OCI-LY3 (cell line): ENCODE data around the gene CHST4.

Experiments
- H2AFZ ChIP-seq: fragments of 200-600, 300-600 bp; shearing (Covaris generic); 2 replicates; pipeline ENCODE4 v1.6.0; 2014; ENCODE audit warnings: antibody characterized with exemption, low read depth, low read length
- H3K27ac ChIP-seq: fragments of 200-600, 300-600 bp; sonication (generic); 2 replicates; pipeline ENCODE4 v1.5.1; 2014; ENCODE audit warnings: mild to moderate bottlenecking, low read length, moderate library complexity, mixed read lengths
- H3K27me3 ChIP-seq: fragments of 200-600, 300-600 bp; sonication (generic); 2 replicates; pipeline ENCODE4 v1.6.1; 2014; ENCODE audit warnings: low read depth, low read length, mixed read lengths
- H3K36me3 ChIP-seq: fragments of 200-600, 300-600 bp; sonication (generic); replicated peaks from 2 replicates; pipeline ENCODE3; 2014; ENCODE audit warnings: low read depth, low read length, mixed read lengths
- H3K4me1 ChIP-seq: fragments of 300-600, 200-600 bp; sonication (generic); 2 replicates; pipeline ENCODE4 v1.6.1; 2014; ENCODE audit warnings: low read length, mixed read lengths
- H3K4me2 ChIP-seq: fragments of 200-600, 300-600 bp; sonication (generic); 2 replicates; pipeline ENCODE4 v1.6.1; 2014; ENCODE audit warnings: low read length, mixed read lengths
- H3K4me3 ChIP-seq: fragments of 300-600, 200-600 bp; sonication (generic); 2 replicates; pipeline ENCODE4 v1.5.1; 2014; ENCODE audit warnings: antibody characterized with exemption, mild to moderate bottlenecking, low read length, moderate library complexity
- H3K79me2 ChIP-seq: fragments of 300-600, 200-600 bp; shearing (Covaris generic); 2 replicates; pipeline ENCODE4 v1.6.1; 2014; ENCODE audit warnings: mild to moderate bottlenecking, low read length, mixed read lengths
- H3K9ac ChIP-seq: fragments of 300-600, 200-600 bp; shearing (Covaris generic); 2 replicates; pipeline ENCODE4 v1.6.0; 2014; ENCODE audit warnings: mild to moderate bottlenecking, low read length, moderate library complexity
- H3K9me3 ChIP-seq: fragments of 200-600, 300-600 bp; shearing (Covaris generic); 2 replicates; pipeline ENCODE4 v1.6.1; 2014; ENCODE audit warnings: low read length, mixed read lengths; ENCODE audit not compliant: insufficient read depth
- H4K20me1 ChIP-seq: fragments of 200-600, 300-600 bp; sonication (generic); 2 replicates; pipeline ENCODE4 v1.6.1; 2016; ENCODE audit warnings: low read length, mixed read lengths; ENCODE audit not compliant: insufficient read depth
- EZH2phosphoT487 ChIP-seq: fragments of 200-600 bp; shearing (Covaris generic); IDR thresholded peaks from 2 replicates; pipeline ENCODE4 v1.6.1; 2018; ENCODE audit warnings: antibody characterized with exemption, mixed run types, low read depth
- TF ChIP-seq, protein P1 (sequence below): fragments of 200-600, 300-600 bp; sonication (generic); IDR thresholded peaks from 2 replicates; pipeline ENCODE4 v1.5.1; 2014; ENCODE audit warnings: antibody characterized with exemption, low read length, low read depth

The CHST4 gene

DNA sequence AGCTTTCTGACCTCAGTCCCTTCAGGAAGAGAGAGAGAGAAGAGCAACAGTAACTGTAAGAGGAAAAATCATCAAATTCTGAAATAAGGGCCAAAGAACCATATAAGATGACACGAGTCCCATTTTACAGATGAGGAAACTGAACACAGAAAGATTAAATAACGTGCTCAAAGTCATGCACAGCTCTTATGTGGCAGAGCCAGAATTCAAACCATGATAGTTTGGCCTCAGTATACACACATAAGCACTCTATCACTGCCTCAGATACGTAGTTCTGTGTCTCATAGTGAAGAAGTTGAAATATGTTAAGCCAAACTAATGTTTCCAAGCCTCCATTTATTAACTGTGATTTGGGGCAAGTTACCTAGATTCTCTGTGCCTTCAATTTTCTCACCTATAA is 35.2 kb upstream of the CHST4 start:
- no peaks in the 10 kb centered on the region for H3K9me3 ChIP-seq
- H3K79me2 ChIP-seq: no peaks in the 10 kb centered on the region
- no peaks in the 10 kb centered on the region for H3K36me3 ChIP-seq
- TF ChIP-seq EZH2phosphoT487: no peak
- TF ChIP-seq, protein P1, sequence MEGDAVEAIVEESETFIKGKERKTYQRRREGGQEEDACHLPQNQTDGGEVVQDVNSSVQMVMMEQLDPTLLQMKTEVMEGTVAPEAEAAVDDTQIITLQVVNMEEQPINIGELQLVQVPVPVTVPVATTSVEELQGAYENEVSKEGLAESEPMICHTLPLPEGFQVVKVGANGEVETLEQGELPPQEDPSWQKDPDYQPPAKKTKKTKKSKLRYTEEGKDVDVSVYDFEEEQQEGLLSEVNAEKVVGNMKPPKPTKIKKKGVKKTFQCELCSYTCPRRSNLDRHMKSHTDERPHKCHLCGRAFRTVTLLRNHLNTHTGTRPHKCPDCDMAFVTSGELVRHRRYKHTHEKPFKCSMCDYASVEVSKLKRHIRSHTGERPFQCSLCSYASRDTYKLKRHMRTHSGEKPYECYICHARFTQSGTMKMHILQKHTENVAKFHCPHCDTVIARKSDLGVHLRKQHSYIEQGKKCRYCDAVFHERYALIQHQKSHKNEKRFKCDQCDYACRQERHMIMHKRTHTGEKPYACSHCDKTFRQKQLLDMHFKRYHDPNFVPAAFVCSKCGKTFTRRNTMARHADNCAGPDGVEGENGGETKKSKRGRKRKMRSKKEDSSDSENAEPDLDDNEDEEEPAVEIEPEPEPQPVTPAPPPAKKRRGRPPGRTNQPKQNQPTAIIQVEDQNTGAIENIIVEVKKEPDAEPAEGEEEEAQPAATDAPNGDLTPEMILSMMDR: no peak
- H3K4me2 ChIP-seq: no peak overlapping the region
- no peak overlapping the region for H2AFZ ChIP-seq
- H3K27ac ChIP-seq: no peak overlapping the region
- H3K9ac ChIP-seq: no peak overlapping the region
- no peaks in the 10 kb centered on the region for H3K27me3 ChIP-seq
- no peaks in the 10 kb centered on the region; the same call in 1 of the 2 replicates for H3K4me1 ChIP-seq
- no peaks in the 10 kb centered on the region for H4K20me1 ChIP-seq
- no peak overlapping the region for H3K4me3 ChIP-seq

DNA sequence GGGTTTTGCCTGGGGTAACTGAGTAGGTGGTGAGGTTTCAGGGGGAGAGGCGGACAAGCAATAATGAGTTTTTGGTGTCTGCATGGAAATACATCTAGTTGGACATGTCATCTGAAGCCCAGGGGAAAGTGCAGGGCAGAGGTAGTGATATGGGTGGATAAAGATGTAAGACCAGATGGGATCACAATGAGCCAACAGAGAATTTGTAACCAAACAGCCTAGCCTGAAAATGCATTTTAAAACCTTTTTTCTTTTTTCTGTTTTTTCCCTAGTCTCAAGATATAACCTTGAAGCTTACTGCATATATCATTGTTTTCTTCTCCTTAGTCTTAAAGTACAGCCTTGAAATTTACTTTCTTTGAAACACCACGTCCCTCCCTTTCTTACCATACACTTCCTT is 33.4 kb upstream of the CHST4 start:
- H3K4me3 ChIP-seq: no peak overlapping the region
- no peak overlapping the region for H3K27ac ChIP-seq
- no peak overlapping the region for H2AFZ ChIP-seq
- no peak overlapping the region for H3K4me2 ChIP-seq
- no peaks in the 10 kb centered on the region for H3K9me3 ChIP-seq
- no peaks in the 10 kb centered on the region for H3K27me3 ChIP-seq
- H3K36me3 ChIP-seq: no peaks in the 10 kb centered on the region
- H3K79me2 ChIP-seq: no peaks in the 10 kb centered on the region
- TF ChIP-seq EZH2phosphoT487: no peak
- TF ChIP-seq, protein P1: no peak
- no peak overlapping the region for H3K9ac ChIP-seq
- H3K4me1 ChIP-seq: no peaks in the 10 kb centered on the region
- no peaks in the 10 kb centered on the region for H4K20me1 ChIP-seq

DNA sequence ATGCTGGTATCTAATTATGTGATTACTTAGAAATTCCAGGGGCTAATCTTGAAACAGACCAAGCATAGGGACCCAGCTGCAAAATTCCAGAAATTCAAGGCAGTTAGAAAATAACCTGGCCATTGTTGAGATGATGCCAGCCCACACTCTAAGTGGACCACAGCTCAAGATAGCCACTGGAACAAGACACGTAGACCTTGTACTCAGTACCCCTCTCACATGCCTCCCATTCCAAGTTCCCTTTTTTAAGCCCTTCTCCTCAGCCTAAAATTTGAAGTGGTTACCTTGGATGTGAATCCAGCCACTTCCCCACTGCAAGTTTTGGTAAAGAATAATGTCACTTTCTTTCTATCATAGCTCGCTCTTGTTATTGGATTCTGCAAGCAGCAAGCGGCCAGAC is 33.0 kb upstream of the CHST4 start:
- no peaks in the 10 kb centered on the region for H4K20me1 ChIP-seq
- no peaks in the 10 kb centered on the region for H3K36me3 ChIP-seq
- H3K4me1 ChIP-seq: no peaks in the 10 kb centered on the region
- H3K9me3 ChIP-seq: no peaks in the 10 kb centered on the region
- no peak overlapping the region for H3K4me2 ChIP-seq
- H2AFZ ChIP-seq: no peak overlapping the region
- TF ChIP-seq, protein P1: no peak
- TF ChIP-seq EZH2phosphoT487: no peak
- H3K79me2 ChIP-seq: no peaks in the 10 kb centered on the region
- no peak overlapping the region for H3K9ac ChIP-seq
- no peaks in the 10 kb centered on the region for H3K27me3 ChIP-seq
- H3K4me3 ChIP-seq: no peak overlapping the region
- no peak overlapping the region for H3K27ac ChIP-seq

DNA sequence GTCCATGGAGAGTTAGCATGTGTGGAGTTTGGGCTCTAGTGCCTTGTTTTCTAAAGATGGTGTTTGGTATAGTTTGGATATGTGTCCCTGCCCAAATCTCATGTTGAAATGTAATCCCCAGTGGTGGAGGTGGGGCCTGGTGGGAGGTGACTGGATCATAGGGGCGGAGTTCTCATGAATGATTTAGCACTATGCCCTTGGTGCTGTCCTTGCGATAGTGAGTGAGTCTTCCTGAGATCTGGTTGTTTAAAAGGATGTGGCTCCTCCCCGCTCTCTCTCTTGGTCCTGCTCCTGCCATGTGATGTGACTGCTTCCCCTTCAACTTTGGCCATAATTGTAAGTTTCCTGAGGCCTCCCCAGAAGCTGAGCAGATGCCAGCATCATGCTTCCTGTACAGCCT is 28.2 kb upstream of the CHST4 start:
- no peaks in the 10 kb centered on the region for H3K27me3 ChIP-seq
- no peak overlapping the region for H3K4me2 ChIP-seq
- H3K4me1 ChIP-seq: no peaks in the 10 kb centered on the region
- H3K27ac ChIP-seq: no peak overlapping the region
- no peaks in the 10 kb centered on the region for H3K79me2 ChIP-seq
- H3K36me3 ChIP-seq: no peaks in the 10 kb centered on the region
- H3K4me3 ChIP-seq: no peak overlapping the region
- no peaks in the 10 kb centered on the region for H3K9me3 ChIP-seq
- H4K20me1 ChIP-seq: no peaks in the 10 kb centered on the region
- H3K9ac ChIP-seq: no peak overlapping the region
- TF ChIP-seq, protein P1: no peak
- no peak for TF ChIP-seq EZH2phosphoT487
- H2AFZ ChIP-seq: no peak overlapping the region
